A673 (cell line): Measurements from ENCODE around the gene SPI1. TPM values are rescaled to one million over a fixed set of nuclear protein-coding genes. Genes with fewer than 3 reads are reported as not detected.

ENCODE experiments used
- BruUV-seq: library from RNA; stranded (reverse); fragments of 400-500 nt; replicated peaks from 2 replicates; lab custom pipeline; 2021; lab: Mats Ljungman, UMichigan
- CTCF ChIA-PET: fragments of 300-600 bp; sonication (Branson Sonifier 250); formaldehyde crosslinking; loops from one replicate; lab custom pipeline; 2022; ENCODE audit warnings: antibody characterized with exemption; lab: Charles Lee
- POLR2A ChIA-PET: fragments of 300-600 bp; sonication (Branson Sonifier 250); formaldehyde crosslinking; loops from one replicate; lab custom pipeline; 2022; ENCODE audit warnings: antibody characterized with exemption; ENCODE audit not compliant: low non-redundant PET; lab: Charles Lee
- DNase-seq: peaks from one replicate; pipeline ENCODE4 v3.0.0-alpha.2; 2015; ENCODE audit warnings: low spot score
- H3K27ac ChIP-seq: fragments of 200-600 bp; sonication (generic); 2 replicates; pipeline ENCODE4 v1.5.1; 2016; ENCODE audit warnings: mixed run types, low read depth, mild to moderate bottlenecking, mixed read lengths, antibody characterized with exemption, low read length; ENCODE audit not compliant: poor library complexity, severe bottlenecking
- H3K27me3 ChIP-seq: fragments of 200-600 bp; sonication (generic); replicated peaks from 2 replicates; pipeline ENCODE4 v1.6.1; 2017; ENCODE audit warnings: mixed run types, low read depth, mild to moderate bottlenecking, mixed read lengths, antibody characterized with exemption, low read length; ENCODE audit not compliant: insufficient read depth, poor library complexity
- H3K36me3 ChIP-seq: fragments of 200-600 bp; sonication (generic); 2 replicates; pipeline ENCODE4 v1.6.1; 2016; ENCODE audit warnings: mixed run types, mild to moderate bottlenecking, mixed read lengths, antibody characterized with exemption, low read length; ENCODE audit not compliant: insufficient read depth, poor library complexity, severe bottlenecking
- H3K4me1 ChIP-seq: fragments of 200-600 bp; sonication (generic); 2 replicates; pipeline ENCODE4 v1.6.1; 2017; ENCODE audit warnings: mixed run types, mild to moderate bottlenecking, mixed read lengths, antibody characterized with exemption, low read length; ENCODE audit not compliant: insufficient read depth, poor library complexity, severe bottlenecking
- H3K4me3 ChIP-seq: fragments of 200-600 bp; sonication (generic); 2 replicates; pipeline ENCODE4 v1.5.1; 2016; ENCODE audit warnings: low read depth, mixed run types, mild to moderate bottlenecking, mixed read lengths, low read length; ENCODE audit not compliant: poor library complexity, severe bottlenecking
- H3K9me3 ChIP-seq: fragments of 200-600 bp; sonication (generic); 2 replicates; pipeline ENCODE4 v1.6.1; 2016; ENCODE audit warnings: mixed run types, low read depth, mild to moderate bottlenecking, mixed read lengths, antibody characterized with exemption, low read length; ENCODE audit not compliant: poor library complexity, severe bottlenecking
- EZH2 ChIP-seq: fragments of 200-600 bp; sonication (generic); IDR thresholded peaks from 2 replicates; pipeline ENCODE4 v1.6.1; 2017; ENCODE audit warnings: borderline replicate concordance, low read depth, mild to moderate bottlenecking, mixed read lengths, antibody characterized with exemption, low read length; ENCODE audit not compliant: poor library complexity, severe bottlenecking
- intact Hi-C: fragments of 100-400 bp; cut with micrococcal nuclease; formaldehyde crosslinking; loops from one replicate; pipeline ENCODE4 v1.10.0; 2022; ENCODE audit not compliant: unreplicated experiment
- total RNA-seq: library from RNA; stranded (reverse); gene quantifications from 2 replicates; pipeline ENCODE4 v1.2.3, GENCODE V29; 2021
- TF ChIP-seq, protein P1 (sequence below): fragments of 300-800, 200-600 bp; sonication (generic); conservative IDR thresholded peaks from 2 replicates; pipeline ENCODE4 v1.5.1; 2017; ENCODE audit warnings: low read depth, mild to moderate bottlenecking, antibody characterized with exemption, low read length, moderate library complexity, mixed read lengths

Gene SPI1
- total RNA-seq, 1 experiment from 2014 or later = not detected

DNA sequence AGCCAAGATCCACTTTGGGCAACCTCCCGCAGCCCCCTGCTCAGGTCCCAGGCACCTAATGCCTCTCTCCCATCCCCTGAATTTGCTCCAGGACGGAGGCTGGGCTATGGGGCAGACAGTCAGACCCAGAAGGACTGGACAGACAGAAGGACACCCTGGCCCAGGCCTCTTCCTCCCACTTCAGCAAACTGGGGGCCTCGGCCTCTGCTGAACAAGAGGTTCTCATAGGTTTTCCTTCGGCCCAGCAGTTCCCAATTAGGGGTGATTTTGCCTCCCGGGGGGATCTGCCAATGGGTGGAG is 3.7 kb downstream of the SPI1 start:
- no TSS peak for BruUV-seq
- intact Hi-C loops = loop anchor here (1.0 to 10.0 kb wide), 5 partner anchors 34 to 740 kb away; partner anchors contain the start of gene SLC39A13
- TF ChIP-seq, protein P1, sequence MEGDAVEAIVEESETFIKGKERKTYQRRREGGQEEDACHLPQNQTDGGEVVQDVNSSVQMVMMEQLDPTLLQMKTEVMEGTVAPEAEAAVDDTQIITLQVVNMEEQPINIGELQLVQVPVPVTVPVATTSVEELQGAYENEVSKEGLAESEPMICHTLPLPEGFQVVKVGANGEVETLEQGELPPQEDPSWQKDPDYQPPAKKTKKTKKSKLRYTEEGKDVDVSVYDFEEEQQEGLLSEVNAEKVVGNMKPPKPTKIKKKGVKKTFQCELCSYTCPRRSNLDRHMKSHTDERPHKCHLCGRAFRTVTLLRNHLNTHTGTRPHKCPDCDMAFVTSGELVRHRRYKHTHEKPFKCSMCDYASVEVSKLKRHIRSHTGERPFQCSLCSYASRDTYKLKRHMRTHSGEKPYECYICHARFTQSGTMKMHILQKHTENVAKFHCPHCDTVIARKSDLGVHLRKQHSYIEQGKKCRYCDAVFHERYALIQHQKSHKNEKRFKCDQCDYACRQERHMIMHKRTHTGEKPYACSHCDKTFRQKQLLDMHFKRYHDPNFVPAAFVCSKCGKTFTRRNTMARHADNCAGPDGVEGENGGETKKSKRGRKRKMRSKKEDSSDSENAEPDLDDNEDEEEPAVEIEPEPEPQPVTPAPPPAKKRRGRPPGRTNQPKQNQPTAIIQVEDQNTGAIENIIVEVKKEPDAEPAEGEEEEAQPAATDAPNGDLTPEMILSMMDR = no peak
- no peak for TF ChIP-seq EZH2
- POLR2A ChIA-PET = no interaction called here
- no peaks in the 10 kb centered on the region for H3K9me3 ChIP-seq
- H3K4me3 ChIP-seq = no peak overlapping the region
- no peaks in the 10 kb centered on the region for H3K36me3 ChIP-seq
- no peak overlapping the region for H3K27ac ChIP-seq
- no peaks in the 10 kb centered on the region for H3K4me1 ChIP-seq
- no peaks in the 10 kb centered on the region for H3K27me3 ChIP-seq
- no peak for DNase-seq
- CTCF ChIA-PET = interaction anchor here (0.6 to 1.2 kb wide), 12 partner anchors 10 to 478 kb away, joined by 3 to 8 read pairs (median 4); no protein-coding TSS in a partner anchor

DNA sequence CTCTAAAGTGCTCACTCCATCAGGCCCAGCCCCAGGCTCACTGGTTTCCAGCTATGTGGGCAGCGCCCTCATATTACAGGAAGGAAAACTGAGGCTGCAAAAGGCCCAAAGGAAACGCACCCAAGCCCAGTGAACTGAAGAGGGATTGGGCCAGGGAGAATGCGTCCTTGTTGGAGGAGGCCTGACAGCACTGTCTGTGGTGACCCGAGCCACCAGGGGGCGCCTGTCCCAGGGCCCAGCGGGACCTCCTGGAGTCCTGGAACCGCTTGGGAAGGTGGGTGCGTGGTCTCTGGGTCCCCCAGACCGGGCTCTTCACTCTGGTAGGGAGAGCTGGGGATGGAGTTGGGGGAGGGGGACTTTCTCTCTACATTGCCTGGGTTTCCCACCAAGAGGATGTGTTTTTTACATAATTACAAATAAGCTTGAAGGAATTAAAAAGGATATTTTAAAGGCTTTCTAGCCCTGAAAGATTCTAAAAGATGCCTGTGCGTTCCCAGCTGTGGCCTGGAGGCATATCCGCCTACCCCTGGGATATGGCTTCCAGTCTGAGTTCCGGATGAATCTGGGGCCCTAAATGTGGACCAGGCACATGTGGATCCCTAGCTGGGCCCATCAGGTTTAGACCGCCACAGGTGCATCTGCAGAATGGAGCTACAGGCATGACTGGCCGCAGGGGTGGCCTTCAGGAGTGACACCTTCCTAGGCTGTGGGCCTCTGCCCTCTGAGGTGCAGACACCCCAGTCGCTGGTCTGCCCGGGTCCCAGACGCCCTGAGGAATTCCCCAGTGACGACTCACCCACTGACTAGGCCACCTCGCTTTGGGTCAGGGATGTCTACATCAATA is 4.2 kb downstream of the SPI1 start:
- H3K27ac ChIP-seq = no peak overlapping the region
- ChIA-PET CTCF (interaction anchor here (0.6 to 1.2 kb wide), 13 partner anchors 9 to 479 kb away, joined by 3 to 8 read pairs (median 4); no protein-coding TSS in a partner anchor), POLR2A (no interaction called here)
- no TSS peak for BruUV-seq
- no peaks in the 10 kb centered on the region for H3K9me3 ChIP-seq
- intact Hi-C loops = loop anchor here (1.0 to 10.0 kb wide), 5 partner anchors 34 to 741 kb away; partner anchors contain the start of gene SLC39A13
- H3K4me1 ChIP-seq = no peaks in the 10 kb centered on the region
- no peak overlapping the region for H3K4me3 ChIP-seq
- no peak for TF ChIP-seq EZH2
- TF ChIP-seq, protein P1 = peak; percentile 100
- H3K36me3 ChIP-seq = no peaks in the 10 kb centered on the region
- peak; percentile 93 for DNase-seq
- H3K27me3 ChIP-seq = no peaks in the 10 kb centered on the region

DNA sequence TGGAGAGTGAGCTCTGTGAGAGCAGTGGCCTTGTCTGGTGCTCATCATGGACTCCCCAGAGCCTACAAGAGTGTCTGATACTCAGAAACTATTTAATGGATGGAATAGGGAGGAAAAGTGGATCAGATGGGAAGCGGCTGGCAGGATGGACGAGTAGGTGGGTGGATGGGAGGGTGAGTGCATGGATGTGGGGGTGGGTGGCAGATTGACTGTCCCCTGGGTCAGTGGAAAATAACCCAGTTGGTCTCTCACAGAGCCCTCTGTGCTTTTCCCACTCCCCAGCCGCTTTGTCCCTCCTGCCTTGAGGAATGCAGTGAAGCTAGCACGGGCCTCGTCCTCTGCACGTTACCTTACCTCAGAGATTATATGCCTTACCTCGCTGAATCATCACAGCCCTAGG is 5.9 kb downstream of the SPI1 start:
- no TSS peak for BruUV-seq
- intact Hi-C loops = loop anchor here (5.0 to 10.0 kb wide), 2 partner anchors 480 to 742 kb away; no protein-coding TSS in a partner anchor
- Histone ChIP-seq H3K36me3 (no peaks in the 10 kb centered on the region), H3K9me3 (no peaks in the 10 kb centered on the region), H3K4me3 (no peak overlapping the region), H3K27me3 (no peaks in the 10 kb centered on the region), H3K27ac (no peak overlapping the region), H3K4me1 (no peaks in the 10 kb centered on the region)
- no peak for DNase-seq
- POLR2A ChIA-PET = no interaction called here
- CTCF ChIA-PET = interaction anchor here (0.5 kb wide), 1 partner anchor 34 kb away, joined by 4 read pairs; no protein-coding TSS in a partner anchor
- TF ChIP-seq EZH2 = no peak
- TF ChIP-seq, protein P1 = no peak
